ENCODE results near the gene HK3. TPM values are rescaled to one million over a fixed set of nuclear protein-coding genes. Genes with fewer than 3 reads are reported as not detected.

Gene HK3
- total RNA-seq, 1 experiment from 2014 or later: 1.5 TPM

- H3K4me3 Mint-ChIP-seq (ENCODE audit: low read depth, unreplicated experiment): no peak overlapping the region
- TF ChIP-seq CTCF (IDR thresholded peaks at IDR 0.05; ENCODE audit: unreplicated experiment): no peak
- intact Hi-C loops (cut with micrococcal nuclease; ENCODE audit: unreplicated experiment): loop anchor here (5.0 kb wide), 2 partner anchors 82 to 242 kb away; no protein-coding TSS in a partner anchor
- CTCF ChIA-PET: interaction anchor here (1.5 to 3.1 kb wide), 3 partner anchors 88 to 247 kb away, joined by 3 to 20 read pairs (median 8); no protein-coding TSS in a partner anchor
- H3K9me3 Mint-ChIP-seq (ENCODE audit: low read depth, unreplicated experiment): no peaks in the 10 kb centered on the region
- peaks cover 47% of the 10 kb centered on the region for H3K4me1 Mint-ChIP-seq (ENCODE audit: low read depth, unreplicated experiment)
- H3K27me3 Mint-ChIP-seq (ENCODE audit: unreplicated experiment): no peaks in the 10 kb centered on the region
- no peak for DNase-seq
- H3K36me3 Mint-ChIP-seq (ENCODE audit: insufficient read depth, unreplicated experiment): peaks cover 24% of the 10 kb centered on the region
- BruUV-seq (replicated peaks): no TSS peak
- no peak overlapping the region for H3K27ac Mint-ChIP-seq (ENCODE audit: unreplicated experiment)
These were observed 5.1 kb upstream of the HK3 start for GRCh38 chr5:176904276-176904675.

- DNase-seq: peak; percentile 50
- H3K27me3 Mint-ChIP-seq (ENCODE audit: unreplicated experiment): no peaks in the 10 kb centered on the region
- intact Hi-C loops (cut with micrococcal nuclease; ENCODE audit: unreplicated experiment): loop anchor here (5.0 kb wide), 2 partner anchors 81 to 241 kb away; no protein-coding TSS in a partner anchor
- BruUV-seq (replicated peaks): no TSS peak
- CTCF ChIA-PET: interaction anchor here (0.5 to 3.1 kb wide), 11 partner anchors 25 to 245 kb away, joined by 3 to 20 read pairs (median 4); no protein-coding TSS in a partner anchor
- no peak for TF ChIP-seq CTCF (IDR thresholded peaks at IDR 0.05; ENCODE audit: unreplicated experiment)
- peak overlapping the region; percentile 11 for H3K4me3 Mint-ChIP-seq (ENCODE audit: low read depth, unreplicated experiment)
- peaks cover 48% of the 10 kb centered on the region for H3K4me1 Mint-ChIP-seq (ENCODE audit: low read depth, unreplicated experiment)
- peaks cover 14% of the 10 kb centered on the region for H3K36me3 Mint-ChIP-seq (ENCODE audit: insufficient read depth, unreplicated experiment)
- H3K27ac Mint-ChIP-seq (ENCODE audit: unreplicated experiment): peak overlapping the region; percentile 29
- no peaks in the 10 kb centered on the region for H3K9me3 Mint-ChIP-seq (ENCODE audit: low read depth, unreplicated experiment)
These were observed 3.9 kb upstream of the HK3 start for GRCh38 chr5:176902911-176903664.

GRCh38 chr5:176902102-176902814, 3.1 kb upstream of the HK3 start:
- BruUV-seq (replicated peaks): no TSS peak
- H3K9me3 Mint-ChIP-seq (ENCODE audit: low read depth, unreplicated experiment): no peaks in the 10 kb centered on the region
- no peak overlapping the region for H3K27ac Mint-ChIP-seq (ENCODE audit: unreplicated experiment)
- H3K4me3 Mint-ChIP-seq (ENCODE audit: low read depth, unreplicated experiment): no peak overlapping the region
- no peak for TF ChIP-seq CTCF (IDR thresholded peaks at IDR 0.05; ENCODE audit: unreplicated experiment)
- peaks cover 9% of the 10 kb centered on the region for H3K36me3 Mint-ChIP-seq (ENCODE audit: insufficient read depth, unreplicated experiment)
- DNase-seq: no peak
- no peaks in the 10 kb centered on the region for H3K27me3 Mint-ChIP-seq (ENCODE audit: unreplicated experiment)
- peaks cover 48% of the 10 kb centered on the region for H3K4me1 Mint-ChIP-seq (ENCODE audit: low read depth, unreplicated experiment)
- intact Hi-C loops (cut with micrococcal nuclease; ENCODE audit: unreplicated experiment): loop anchor here (5.0 kb wide), 2 partner anchors 80 to 240 kb away; no protein-coding TSS in a partner anchor
- CTCF ChIA-PET: interaction anchor here (1.7 to 3.1 kb wide), 2 partner anchors 85 to 241 kb away, joined by 3 to 20 read pairs; no protein-coding TSS in a partner anchor

- peaks cover 9% of the 10 kb centered on the region for H3K36me3 Mint-ChIP-seq (ENCODE audit: insufficient read depth, unreplicated experiment)
- H3K27me3 Mint-ChIP-seq (ENCODE audit: unreplicated experiment): no peaks in the 10 kb centered on the region
- H3K9me3 Mint-ChIP-seq (ENCODE audit: low read depth, unreplicated experiment): no peaks in the 10 kb centered on the region
- intact Hi-C loops (cut with micrococcal nuclease; ENCODE audit: unreplicated experiment): loop anchor here (5.0 kb wide), 2 partner anchors 79 to 239 kb away; no protein-coding TSS in a partner anchor
- no peak for DNase-seq
- BruUV-seq (replicated peaks): no TSS peak
- CTCF ChIA-PET: interaction anchor here (3.1 kb wide), 1 partner anchor 241 kb away, joined by 20 read pairs; no protein-coding TSS in a partner anchor
- H3K27ac Mint-ChIP-seq (ENCODE audit: unreplicated experiment): no peak overlapping the region
- no peak for TF ChIP-seq CTCF (IDR thresholded peaks at IDR 0.05; ENCODE audit: unreplicated experiment)
- peaks cover 44% of the 10 kb centered on the region for H3K4me1 Mint-ChIP-seq (ENCODE audit: low read depth, unreplicated experiment)
- H3K4me3 Mint-ChIP-seq (ENCODE audit: low read depth, unreplicated experiment): no peak overlapping the region
These were observed 2.3 kb upstream of the HK3 start for GRCh38 chr5:176901260-176902101.

Data from Calu3 (cell line).